GM20431 (cell line): ENCODE results near the gene RNF175.

Source experiments
- in situ Hi-C: fragments of 300-500 bp; cut with MseI, MboI; formaldehyde crosslinking; loops from one replicate; pipeline ENCODE4 v1.15.0; 2020; ENCODE audit warnings: low sequenced_read_pairs; ENCODE audit not compliant: unreplicated experiment

The RNF175 gene

GRCh38 chr4:153759407-153760316, at the start of gene RNF175:
Gene RNF175, minus strand, starts transcription at chr4:153760024. Its CDS starts 162 bp downstream, at chr4:153759862.
- in situ Hi-C loops, result no loop called here

- in situ Hi-C loops, result no loop called here
Observed at GRCh38 chr4:153809307-153809706, 49.5 kb upstream of the RNF175 start.

- in situ Hi-C loops, result no loop called here
Observed at GRCh38 chr4:153808175-153808574, 48.4 kb upstream of the RNF175 start.

GRCh38 chr4:153806073-153806472, 46.2 kb upstream of the RNF175 start:
- in situ Hi-C loops, result no loop called here

- in situ Hi-C loops, result no loop called here
Observed at GRCh38 chr4:153804722-153805121, 44.9 kb upstream of the RNF175 start.

- in situ Hi-C loops, result no loop called here
Observed at GRCh38 chr4:153799694-153800074, 39.9 kb upstream of the RNF175 start.

- in situ Hi-C loops, result no loop called here
Observed at GRCh38 chr4:153798901-153799693, 39.3 kb upstream of the RNF175 start.

- in situ Hi-C loops, result no loop called here
Observed at GRCh38 chr4:153798420-153798819, 38.6 kb upstream of the RNF175 start.

GRCh38 chr4:153794006-153794405, 34.2 kb upstream of the RNF175 start:
- in situ Hi-C loops, result no loop called here

GRCh38 chr4:153792618-153793247, 32.9 kb upstream of the RNF175 start:
- in situ Hi-C loops, result no loop called here

GRCh38 chr4:153791746-153792617, 32.2 kb upstream of the RNF175 start:
- in situ Hi-C loops, result no loop called here

- in situ Hi-C loops, result no loop called here
Observed at GRCh38 chr4:153790962-153791551, 31.2 kb upstream of the RNF175 start.

GRCh38 chr4:153790500-153790865, 30.7 kb upstream of the RNF175 start:
- in situ Hi-C loops, result no loop called here

GRCh38 chr4:153789741-153790499, 30.1 kb upstream of the RNF175 start:
- in situ Hi-C loops, result no loop called here

- in situ Hi-C loops, result no loop called here
Observed at GRCh38 chr4:153788413-153789276, 28.8 kb upstream of the RNF175 start, which contains the start of gene SFRP2. Gene SFRP2, minus strand, starts transcription at chr4:153789083. Its CDS starts 248 bp downstream, at chr4:153788835.

- in situ Hi-C loops, result no loop called here
Observed at GRCh38 chr4:153788051-153788412, 28.2 kb upstream of the RNF175 start.

- in situ Hi-C loops, result no loop called here
Observed at GRCh38 chr4:153787575-153787974, 27.8 kb upstream of the RNF175 start.

- in situ Hi-C loops, result no loop called here
Observed at GRCh38 chr4:153787061-153787560, 27.3 kb upstream of the RNF175 start.
